A549 treated with DMSO at 1 μM for 4 hours (cell line): ENCODE measurements around the gene CCNG2. TPM values are rescaled to one million over a fixed set of nuclear protein-coding genes. Genes with fewer than 3 reads are reported as not detected.

ENCODE experiments used
- total RNA-seq: library from RNA; stranded (reverse); fragments of 200-300 nt; extraction: Qiagen RNA extraction; gene quantifications from 5 replicates; pipeline ENCODE4 v1.2.3, GENCODE V29; 2022; ENCODE audit warnings: low read depth

CCNG2 gene
- total RNA-seq, result 3.5 to 7.8 TPM (median 5.8 TPM) in 5 replicates

GRCh38 chr4:77156912-77157858 is at the start of gene CCNG2:
TSS of gene CCNG2 (plus strand) at chr4:77157207. CDS start at chr4:77158533, 1,326 bp downstream.

Other genes starting within 250 kb of the CCNG2 start
- 29.5 to 43.1 TPM (median 37.1 TPM) in 5 replicates for gene SEPTIN11, start 207.5 kb upstream of the CCNG2 start, total RNA-seq
- 66.0 to 78.9 TPM (median 77.2 TPM) in 5 replicates for gene CCNI, start 81.2 kb upstream of the CCNG2 start, total RNA-seq